ENCODE data around the gene CDH4.

- TF ChIP-seq, protein P1, sequence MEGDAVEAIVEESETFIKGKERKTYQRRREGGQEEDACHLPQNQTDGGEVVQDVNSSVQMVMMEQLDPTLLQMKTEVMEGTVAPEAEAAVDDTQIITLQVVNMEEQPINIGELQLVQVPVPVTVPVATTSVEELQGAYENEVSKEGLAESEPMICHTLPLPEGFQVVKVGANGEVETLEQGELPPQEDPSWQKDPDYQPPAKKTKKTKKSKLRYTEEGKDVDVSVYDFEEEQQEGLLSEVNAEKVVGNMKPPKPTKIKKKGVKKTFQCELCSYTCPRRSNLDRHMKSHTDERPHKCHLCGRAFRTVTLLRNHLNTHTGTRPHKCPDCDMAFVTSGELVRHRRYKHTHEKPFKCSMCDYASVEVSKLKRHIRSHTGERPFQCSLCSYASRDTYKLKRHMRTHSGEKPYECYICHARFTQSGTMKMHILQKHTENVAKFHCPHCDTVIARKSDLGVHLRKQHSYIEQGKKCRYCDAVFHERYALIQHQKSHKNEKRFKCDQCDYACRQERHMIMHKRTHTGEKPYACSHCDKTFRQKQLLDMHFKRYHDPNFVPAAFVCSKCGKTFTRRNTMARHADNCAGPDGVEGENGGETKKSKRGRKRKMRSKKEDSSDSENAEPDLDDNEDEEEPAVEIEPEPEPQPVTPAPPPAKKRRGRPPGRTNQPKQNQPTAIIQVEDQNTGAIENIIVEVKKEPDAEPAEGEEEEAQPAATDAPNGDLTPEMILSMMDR (IDR thresholded peaks at IDR 0.05) = no peak
- TF ChIP-seq EZH2 (IDR thresholded peaks at IDR 0.05) = no peak
Observed at GRCh38 chr20:61845233-61845671, 593.2 kb downstream of the CDH4 start.

Measured in neural progenitor cell (in vitro differentiated cells).